GM12878 (cell line): ENCODE results near the gene CHAMP1. TPM values are rescaled to one million over a fixed set of nuclear protein-coding genes. Genes with fewer than 3 reads are reported as not detected.
A peak's percentile ranks its signal among the peaks of the same experiment; 100 is the strongest.

ENCODE experiments used
- ATAC-seq: fragments of 200-7000 bp; cut with Tn5 transposase; 3 replicates; pipeline ENCODE4 v1.9.1; 2020; ENCODE audit warnings: mild to moderate bottlenecking, moderate library complexity
- BruUV-seq: library from RNA; stranded (reverse); fragments of 400-500 nt; replicated peaks from 2 replicates; lab custom pipeline; 2021; lab: Mats Ljungman, UMichigan
- CTCF ChIA-PET: fragments of 300-600 bp; sonication (Branson Sonifier 250); formaldehyde crosslinking; extraction: SDS; loops from one replicate; lab custom pipeline; 2021; ENCODE audit warnings: inconsistent platforms; lab: Yijun Ruan, JAX
- POLR2A ChIA-PET: fragments of 350-600 bp; formaldehyde crosslinking; extraction: SDS; loops from one replicate; lab custom pipeline; 2021; ENCODE audit warnings: inconsistent platforms; lab: Charles Lee
- RAD21 ChIA-PET: fragments of 300-600 bp; sonication (Branson Sonifier 250); formaldehyde crosslinking; loops from one replicate; lab custom pipeline; 2023; ENCODE audit warnings: antibody characterized with exemption; ENCODE audit not compliant: unreplicated experiment; lab: Charles Lee
- SMC1A ChIA-PET: fragments of 300-600 bp; sonication (Branson Sonifier 250); formaldehyde crosslinking; loops from one replicate; lab custom pipeline; 2023; ENCODE audit not compliant: unreplicated experiment, uncharacterized antibody; lab: Charles Lee
- DNase-seq: peaks from one replicate; pipeline ENCODE4 v3.0.0-alpha.2; 2011; ENCODE audit warnings: low read depth, low spot score
- FAIRE-seq: peaks from 3 replicates; lab custom pipeline; 2011; peaks lifted over from hg19 to GRCh38; lab: Jason Lieb, UNC
- H2AFZ ChIP-seq: 2 replicates; pipeline ENCODE4 v1.6.0; 2011; ENCODE audit warnings: low read depth, low read length, control low read depth; ENCODE audit not compliant: control insufficient read depth
- H3K27ac ChIP-seq: 2 replicates; pipeline ENCODE4 v1.5.1; 2011; ENCODE audit warnings: control low read depth; ENCODE audit not compliant: control insufficient read depth, insufficient read depth
- H3K27me3 ChIP-seq, 2 experiments: replicated peaks in 1 of 2; 2 replicates each; pipeline versions ENCODE4 v1.6.0 to v1.6.1; 2011; ENCODE audit warnings: low read length in 1 of 2; ENCODE audit not compliant: control insufficient read depth in 2 of 2, insufficient read depth in 2 of 2
- H3K36me3 ChIP-seq, 2 experiments: 2 replicates each; pipeline ENCODE4 v1.5.1; 2011; ENCODE audit warnings: low read length in 1 of 2; ENCODE audit not compliant: control insufficient read depth in 2 of 2, insufficient read depth in 2 of 2
- H3K4me1 ChIP-seq: 2 replicates; pipeline ENCODE4 v1.6.1; 2011; ENCODE audit warnings: mild to moderate bottlenecking, low read length, moderate library complexity, mixed read lengths; ENCODE audit not compliant: control insufficient read depth, insufficient read depth
- H3K4me2 ChIP-seq: 2 replicates; pipeline ENCODE4 v1.6.0; 2011; ENCODE audit warnings: control low read depth; ENCODE audit not compliant: control insufficient read depth, insufficient read depth
- H3K4me3 ChIP-seq: fragments of 200-600 bp; sonication (generic); 2 replicates; pipeline ENCODE4 v1.5.1; 2016
- H3K79me2 ChIP-seq: 2 replicates; pipeline ENCODE4 v1.6.0; 2011; ENCODE audit warnings: low read length; ENCODE audit not compliant: control insufficient read depth, insufficient read depth
- H3K9ac ChIP-seq: 2 replicates; pipeline ENCODE4 v1.8.0; 2011; ENCODE audit warnings: low read length, control low read depth, mixed read lengths; ENCODE audit not compliant: control insufficient read depth, insufficient read depth
- H3K9me3 ChIP-seq: replicated peaks from 3 replicates; pipeline ENCODE4 v1.5.1; 2011; ENCODE audit warnings: mild to moderate bottlenecking, low read length; ENCODE audit not compliant: control insufficient read depth, insufficient read depth
- H4K20me1 ChIP-seq: 2 replicates; pipeline ENCODE4 v1.6.0; 2011; ENCODE audit not compliant: control insufficient read depth, insufficient read depth
- CREM ChIP-seq: IDR thresholded peaks from 2 replicates; pipeline ENCODE4 v1.6.1; 2014; ENCODE audit warnings: antibody characterized with exemption, low read depth
- FOXK2 ChIP-seq: fragments of 450-650 bp; IDR thresholded peaks from 2 replicates; pipeline ENCODE4 v1.6.1; 2017; ENCODE audit warnings: mild to moderate bottlenecking, moderate library complexity
- HDGF ChIP-seq: fragments of 450-650 bp; IDR thresholded peaks from 2 replicates; pipeline ENCODE4 v1.6.1; 2016; ENCODE audit warnings: antibody characterized with exemption
- IRF4 ChIP-seq: IDR thresholded peaks from 2 replicates; pipeline ENCODE4 v1.6.1; 2011; ENCODE audit warnings: low read depth, low read length
- MEF2B ChIP-seq: fragments of 450-650 bp; IDR thresholded peaks from 2 replicates; pipeline ENCODE4 v1.6.1; 2018; ENCODE audit warnings: mild to moderate bottlenecking, moderate library complexity; ENCODE audit not compliant: partially characterized antibody, poor library complexity, severe bottlenecking
- POU2F2 ChIP-seq: IDR thresholded peaks from 3 replicates; pipeline ENCODE4 v1.6.1; 2011; ENCODE audit warnings: low read depth, mild to moderate bottlenecking, low read length, borderline replicate concordance
- SIN3A ChIP-seq: IDR thresholded peaks from 2 replicates; pipeline ENCODE4 v1.6.1; 2012; ENCODE audit warnings: low read depth, low read length, improper control_type of control experiment
- SMARCA5 ChIP-seq: fragments of 450-650 bp; IDR thresholded peaks from 2 replicates; pipeline ENCODE4 v1.6.1; 2017; ENCODE audit warnings: mild to moderate bottlenecking
- TARDBP ChIP-seq: IDR thresholded peaks from 2 replicates; pipeline ENCODE4 v1.6.1; 2016; ENCODE audit warnings: borderline replicate concordance
- TCF7 ChIP-seq: IDR thresholded peaks from 2 replicates; pipeline ENCODE4 v1.6.1; 2014; ENCODE audit warnings: antibody characterized with exemption, borderline replicate concordance
- YBX1 ChIP-seq: fragments of 450-650 bp; IDR thresholded peaks from 2 replicates; pipeline ENCODE4 v1.6.1; 2016; ENCODE audit warnings: antibody characterized with exemption
- ZNF217 ChIP-seq: fragments of 450-650 bp; IDR thresholded peaks from 2 replicates; pipeline ENCODE4 v1.6.1; 2017; ENCODE audit warnings: antibody characterized with exemption, mild to moderate bottlenecking
- ZNF622 ChIP-seq: fragments of 450-650 bp; IDR thresholded peaks from 2 replicates; pipeline ENCODE4 v1.6.1; 2017; ENCODE audit warnings: mild to moderate bottlenecking, inconsistent platforms
- WGBS: methylation state at CpG from one replicate; pipeline ENCODE4 v1.1.6; 2016; ENCODE audit warnings: low lambda C conversion rate; ENCODE audit not compliant: insufficient replicate concordance, insufficient coverage; ENCODE audit errors: missing lambda C conversion rate; 5-methylcytosine and 5-hydroxymethylcytosine counted together
- in situ Hi-C: fragments of 300-500 bp; cut with MboI; formaldehyde crosslinking; loops from 9 replicates; pipeline ENCODE4 v1.14.3; 2018; ENCODE audit warnings: mixed read lengths
- intact Hi-C: fragments of 100-400 bp; cut with micrococcal nuclease; formaldehyde crosslinking; loops from one replicate; pipeline ENCODE4 v1.14.2; 2022; ENCODE audit not compliant: unreplicated experiment
- polyA plus RNA-seq, 11 experiments: library from polyadenylated mRNA; depleted of rRNA in 4 of 11; unstranded in 6 of 11; stranded (reverse) in 5 of 11; fragments of >200 nt; fragmentation: Nextera tagmentation in 4 of 11; fragmentation: Illumina TruSeq in 1 of 11; extraction: Ambion mirVana in 4 of 11; extraction: Trizol in 1 of 11; gene quantifications; 1 replicate in 1 of 11; 2 replicates in 10 of 11; pipeline versions ENCODE4 v1.2.1 to v1.2.3, GENCODE V29; 2011 to 2016; ENCODE audit warnings: inconsistent platforms in 2 of 11, missing spikeins in 2 of 11, low read depth in 1 of 11
- total RNA-seq, 4 experiments: library from RNA; depleted of rRNA in 3 of 4; stranded (reverse); fragments of >200 nt in 3 of 4; fragmentation: Illumina TruSeq in 1 of 4; extraction: Trizol in 1 of 4; gene quantifications; 2 replicates each; pipeline versions ENCODE4 v1.2.1 to v1.2.3, GENCODE V29; 2013 to 2021
- TF ChIP-seq, protein P1 (sequence below): fragments of 450-650 bp; IDR thresholded peaks from 2 replicates; pipeline ENCODE4 v1.6.1; 2016; ENCODE audit warnings: mild to moderate bottlenecking
- TF ChIP-seq, protein P2 (sequence below): IDR thresholded peaks from 2 replicates; pipeline ENCODE4 v1.6.1; 2011; ENCODE audit warnings: mild to moderate bottlenecking, low read depth, low read length, moderate library complexity; ENCODE audit not compliant: insufficient replicate concordance
- TF ChIP-seq, protein P3 (sequence below): IDR thresholded peaks from 2 replicates; pipeline ENCODE4 v1.6.1; 2011; ENCODE audit warnings: borderline replicate concordance, low read depth, mild to moderate bottlenecking, moderate library complexity, mixed read lengths, low read length; ENCODE audit not compliant: insufficient read depth; ENCODE audit errors: extremely low read length
- TF ChIP-seq, protein P4 (sequence below): fragments of 450-650 bp; IDR thresholded peaks from 2 replicates; pipeline ENCODE4 v1.6.1; 2018; ENCODE audit warnings: borderline replicate concordance, mild to moderate bottlenecking; ENCODE audit not compliant: partially characterized antibody
- TF ChIP-seq, protein P5 (sequence below): fragments of 150-350 bp; IDR thresholded peaks from 2 replicates; pipeline ENCODE4 v1.6.1; 2014; ENCODE audit warnings: mild to moderate bottlenecking, low read depth, low read length

CHAMP1 gene
- total and polyA plus RNA-seq, 10 of the 15 experiments (the other 5 are each of a cell fraction or from before 2014, with no cell fraction given), result 1.1 to 54.8 (median 23.9) TPM

DNA sequence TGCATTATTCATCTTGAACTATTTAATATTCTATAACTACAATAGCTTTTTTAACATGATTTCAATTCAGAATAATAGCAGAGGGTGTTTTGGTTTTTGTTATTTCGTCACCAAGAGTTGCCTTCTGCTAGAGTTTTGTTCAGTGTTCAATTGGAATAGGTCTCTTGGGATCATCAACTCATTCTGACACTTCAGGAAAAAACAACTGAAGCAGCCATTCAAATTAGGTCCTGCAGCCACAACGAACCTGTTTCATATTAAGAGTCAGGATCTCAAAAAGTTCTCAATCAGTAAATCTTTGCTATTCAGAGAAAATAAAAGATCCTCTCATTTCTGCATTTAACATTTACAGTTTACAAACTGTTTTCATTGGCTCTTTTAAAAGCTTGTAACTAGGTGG, 2.4 kb upstream of the CHAMP1 start:
- peaks cover 32% of the 10 kb centered on the region for H3K79me2 ChIP-seq
- no peaks in the 10 kb centered on the region for H3K27me3 ChIP-seq
- H3K4me2 ChIP-seq, result no peak overlapping the region
- POLR2A ChIA-PET, result interaction anchor here (1.1 to 4.2 kb wide), 3 partner anchors 13 to 31 kb away, joined by 3 to 39 read pairs (median 7); partner anchors contain the start of gene UPF3A
- H3K27ac ChIP-seq, result no peak overlapping the region
- peak; percentile 7 for FAIRE-seq
- peak overlapping the region; percentile 31 for H2AFZ ChIP-seq
- no peak for DNase-seq
- in situ Hi-C loops, result no loop called here
- H3K4me3 ChIP-seq, result no peak overlapping the region
- SMC1A ChIA-PET, result interaction anchor here (0.9 to 3.8 kb wide), 9 partner anchors 13 to 32 kb away, joined by 3 to 27 read pairs (median 4); partner anchors contain the start of gene UPF3A
- no TSS peak for BruUV-seq
- RAD21 ChIA-PET, result interaction anchor here (1.0 to 4.3 kb wide), 3 partner anchors 9 to 31 kb away, joined by 3 to 24 read pairs (median 10); partner anchors contain the start of gene UPF3A
- H3K36me3 ChIP-seq, result no peaks in the 10 kb centered on the region
- TF ChIP-seq CREM (no peak), TARDBP (no peak), FOXK2 (no peak), ZNF622 (no peak), POU2F2 (no peak), HDGF (no peak), ZNF217 (no peak), SMARCA5 (no peak), YBX1 (no peak), MEF2B (no peak), IRF4 (no peak), TCF7 (no peak), SIN3A (no peak)
- TF ChIP-seq, protein P1, sequence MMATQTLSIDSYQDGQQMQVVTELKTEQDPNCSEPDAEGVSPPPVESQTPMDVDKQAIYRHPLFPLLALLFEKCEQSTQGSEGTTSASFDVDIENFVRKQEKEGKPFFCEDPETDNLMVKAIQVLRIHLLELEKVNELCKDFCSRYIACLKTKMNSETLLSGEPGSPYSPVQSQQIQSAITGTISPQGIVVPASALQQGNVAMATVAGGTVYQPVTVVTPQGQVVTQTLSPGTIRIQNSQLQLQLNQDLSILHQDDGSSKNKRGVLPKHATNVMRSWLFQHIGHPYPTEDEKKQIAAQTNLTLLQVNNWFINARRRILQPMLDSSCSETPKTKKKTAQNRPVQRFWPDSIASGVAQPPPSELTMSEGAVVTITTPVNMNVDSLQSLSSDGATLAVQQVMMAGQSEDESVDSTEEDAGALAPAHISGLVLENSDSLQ, result no peak
- TF ChIP-seq, protein P2, sequence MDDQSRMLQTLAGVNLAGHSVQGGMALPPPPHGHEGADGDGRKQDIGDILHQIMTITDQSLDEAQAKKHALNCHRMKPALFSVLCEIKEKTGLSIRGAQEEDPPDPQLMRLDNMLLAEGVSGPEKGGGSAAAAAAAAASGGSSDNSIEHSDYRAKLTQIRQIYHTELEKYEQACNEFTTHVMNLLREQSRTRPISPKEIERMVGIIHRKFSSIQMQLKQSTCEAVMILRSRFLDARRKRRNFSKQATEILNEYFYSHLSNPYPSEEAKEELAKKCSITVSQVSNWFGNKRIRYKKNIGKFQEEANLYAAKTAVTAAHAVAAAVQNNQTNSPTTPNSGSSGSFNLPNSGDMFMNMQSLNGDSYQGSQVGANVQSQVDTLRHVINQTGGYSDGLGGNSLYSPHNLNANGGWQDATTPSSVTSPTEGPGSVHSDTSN, result no peak
- TF ChIP-seq, protein P3, sequence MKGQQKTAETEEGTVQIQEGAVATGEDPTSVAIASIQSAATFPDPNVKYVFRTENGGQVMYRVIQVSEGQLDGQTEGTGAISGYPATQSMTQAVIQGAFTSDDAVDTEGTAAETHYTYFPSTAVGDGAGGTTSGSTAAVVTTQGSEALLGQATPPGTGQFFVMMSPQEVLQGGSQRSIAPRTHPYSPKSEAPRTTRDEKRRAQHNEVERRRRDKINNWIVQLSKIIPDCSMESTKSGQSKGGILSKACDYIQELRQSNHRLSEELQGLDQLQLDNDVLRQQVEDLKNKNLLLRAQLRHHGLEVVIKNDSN, result no peak
- TF ChIP-seq, protein P4, sequence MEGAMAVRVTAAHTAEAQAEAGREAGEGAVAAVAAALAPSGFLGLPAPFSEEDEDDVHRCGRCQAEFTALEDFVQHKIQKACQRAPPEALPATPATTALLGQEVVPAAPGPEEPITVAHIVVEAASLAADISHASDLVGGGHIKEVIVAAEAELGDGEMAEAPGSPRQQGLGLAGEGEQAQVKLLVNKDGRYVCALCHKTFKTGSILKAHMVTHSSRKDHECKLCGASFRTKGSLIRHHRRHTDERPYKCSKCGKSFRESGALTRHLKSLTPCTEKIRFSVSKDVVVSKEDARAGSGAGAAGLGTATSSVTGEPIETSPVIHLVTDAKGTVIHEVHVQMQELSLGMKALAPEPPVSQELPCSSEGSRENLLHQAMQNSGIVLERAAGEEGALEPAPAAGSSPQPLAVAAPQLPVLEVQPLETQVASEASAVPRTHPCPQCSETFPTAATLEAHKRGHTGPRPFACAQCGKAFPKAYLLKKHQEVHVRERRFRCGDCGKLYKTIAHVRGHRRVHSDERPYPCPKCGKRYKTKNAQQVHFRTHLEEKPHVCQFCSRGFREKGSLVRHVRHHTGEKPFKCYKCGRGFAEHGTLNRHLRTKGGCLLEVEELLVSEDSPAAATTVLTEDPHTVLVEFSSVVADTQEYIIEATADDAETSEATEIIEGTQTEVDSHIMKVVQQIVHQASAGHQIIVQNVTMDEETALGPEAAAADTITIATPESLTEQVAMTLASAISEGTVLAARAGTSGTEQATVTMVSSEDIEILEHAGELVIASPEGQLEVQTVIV, result no peak
- TF ChIP-seq, protein P5, sequence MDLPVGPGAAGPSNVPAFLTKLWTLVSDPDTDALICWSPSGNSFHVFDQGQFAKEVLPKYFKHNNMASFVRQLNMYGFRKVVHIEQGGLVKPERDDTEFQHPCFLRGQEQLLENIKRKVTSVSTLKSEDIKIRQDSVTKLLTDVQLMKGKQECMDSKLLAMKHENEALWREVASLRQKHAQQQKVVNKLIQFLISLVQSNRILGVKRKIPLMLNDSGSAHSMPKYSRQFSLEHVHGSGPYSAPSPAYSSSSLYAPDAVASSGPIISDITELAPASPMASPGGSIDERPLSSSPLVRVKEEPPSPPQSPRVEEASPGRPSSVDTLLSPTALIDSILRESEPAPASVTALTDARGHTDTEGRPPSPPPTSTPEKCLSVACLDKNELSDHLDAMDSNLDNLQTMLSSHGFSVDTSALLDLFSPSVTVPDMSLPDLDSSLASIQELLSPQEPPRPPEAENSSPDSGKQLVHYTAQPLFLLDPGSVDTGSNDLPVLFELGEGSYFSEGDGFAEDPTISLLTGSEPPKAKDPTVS, result no peak
- CTCF ChIA-PET, result interaction anchor here (1.8 to 2.5 kb wide), 2 partner anchors 23 to 32 kb away, joined by 7 to 9 read pairs; no protein-coding TSS in a partner anchor
- no peak overlapping the region for H3K9ac ChIP-seq
- WGBS, result 47% methylated on average over 2 of the region's 2 CpGs
- H3K9me3 ChIP-seq, result no peaks in the 10 kb centered on the region
- intact Hi-C loops, result no loop called here
- H3K4me1 ChIP-seq, result peaks cover 5% of the 10 kb centered on the region; the same call in 1 of the 2 replicates
- H4K20me1 ChIP-seq, result no peaks in the 10 kb centered on the region
- no peak for ATAC-seq
